ENCODE data around the gene CRYAA.
"Not testable (repeated sequence)": the region's sequence is repeated elsewhere in the genome, so short reads cannot be mapped to it uniquely, and the experiment has no call there.

Gene CRYAA

GRCh38 chr21:43173930-43174329 lies 5.1 kb downstream of the CRYAA start:
- H3K36me3 ChIP-seq (replicated peaks; ENCODE audit: low read depth, low read length); H3K27ac ChIP-seq (ENCODE audit: low read length); H3K27me3 ChIP-seq (ENCODE audit: low read depth, low read length); H3K79me2 ChIP-seq (ENCODE audit: low read length); H2AFZ ChIP-seq (ENCODE audit: low read depth, low read length); H3K9ac ChIP-seq (ENCODE audit: low read length); H4K20me1 ChIP-seq (ENCODE audit: insufficient read depth, low read length); H3K4me2 ChIP-seq (ENCODE audit: low read length); H3K9me3 ChIP-seq (ENCODE audit: insufficient read depth, low read length); H3K4me3 ChIP-seq (ENCODE audit: low read length); H3K4me1 ChIP-seq (ENCODE audit: low read length): not testable (repeated sequence)

GRCh38 chr21:43174998-43175397 lies 6.2 kb downstream of the CRYAA start:
- not testable (repeated sequence) for H3K9me3 ChIP-seq (ENCODE audit: insufficient read depth, low read length); H3K9ac ChIP-seq (ENCODE audit: low read length); H2AFZ ChIP-seq (ENCODE audit: low read depth, low read length); H4K20me1 ChIP-seq (ENCODE audit: insufficient read depth, low read length); H3K4me3 ChIP-seq (ENCODE audit: low read length); H3K36me3 ChIP-seq (replicated peaks; ENCODE audit: low read depth, low read length); H3K4me2 ChIP-seq (ENCODE audit: low read length); H3K27me3 ChIP-seq (ENCODE audit: low read depth, low read length); H3K4me1 ChIP-seq (ENCODE audit: low read length); H3K27ac ChIP-seq (ENCODE audit: low read length); H3K79me2 ChIP-seq (ENCODE audit: low read length)

GRCh38 chr21:43176621-43177020 lies 7.8 kb downstream of the CRYAA start:
- not testable (repeated sequence) for H3K4me2 ChIP-seq (ENCODE audit: low read length); H4K20me1 ChIP-seq (ENCODE audit: insufficient read depth, low read length); H2AFZ ChIP-seq (ENCODE audit: low read depth, low read length); H3K27ac ChIP-seq (ENCODE audit: low read length); H3K4me3 ChIP-seq (ENCODE audit: low read length); H3K4me1 ChIP-seq (ENCODE audit: low read length); H3K27me3 ChIP-seq (ENCODE audit: low read depth, low read length); H3K9me3 ChIP-seq (ENCODE audit: insufficient read depth, low read length); H3K36me3 ChIP-seq (replicated peaks; ENCODE audit: low read depth, low read length); H3K79me2 ChIP-seq (ENCODE audit: low read length); H3K9ac ChIP-seq (ENCODE audit: low read length)

GRCh38 chr21:43177043-43177906 lies 8.5 kb downstream of the CRYAA start:
- not testable (repeated sequence) for H3K9me3 ChIP-seq (ENCODE audit: insufficient read depth, low read length); H3K9ac ChIP-seq (ENCODE audit: low read length); H3K4me2 ChIP-seq (ENCODE audit: low read length); H3K4me3 ChIP-seq (ENCODE audit: low read length); H3K4me1 ChIP-seq (ENCODE audit: low read length); H3K79me2 ChIP-seq (ENCODE audit: low read length); H3K27ac ChIP-seq (ENCODE audit: low read length); H3K27me3 ChIP-seq (ENCODE audit: low read depth, low read length); H3K36me3 ChIP-seq (replicated peaks; ENCODE audit: low read depth, low read length); H4K20me1 ChIP-seq (ENCODE audit: insufficient read depth, low read length); H2AFZ ChIP-seq (ENCODE audit: low read depth, low read length)

GRCh38 chr21:43178175-43178826 lies 9.5 kb downstream of the CRYAA start:
- H3K4me1 ChIP-seq (ENCODE audit: low read length); H2AFZ ChIP-seq (ENCODE audit: low read depth, low read length); H3K79me2 ChIP-seq (ENCODE audit: low read length); H3K4me3 ChIP-seq (ENCODE audit: low read length); H3K36me3 ChIP-seq (replicated peaks; ENCODE audit: low read depth, low read length); H3K27ac ChIP-seq (ENCODE audit: low read length); H3K4me2 ChIP-seq (ENCODE audit: low read length); H3K9ac ChIP-seq (ENCODE audit: low read length); H3K27me3 ChIP-seq (ENCODE audit: low read depth, low read length); H4K20me1 ChIP-seq (ENCODE audit: insufficient read depth, low read length); H3K9me3 ChIP-seq (ENCODE audit: insufficient read depth, low read length): not testable (repeated sequence)

- H3K4me2 ChIP-seq (ENCODE audit: low read length); H3K9me3 ChIP-seq (ENCODE audit: insufficient read depth, low read length): not testable (repeated sequence)
Measured at GRCh38 chr21:43181033-43181432, 12.2 kb downstream of the CRYAA start.

GRCh38 chr21:43187268-43187667 lies 18.5 kb downstream of the CRYAA start:
- not testable (repeated sequence) for H3K9me3 ChIP-seq (ENCODE audit: insufficient read depth, low read length); H3K4me2 ChIP-seq (ENCODE audit: low read length); H4K20me1 ChIP-seq (ENCODE audit: insufficient read depth, low read length); H3K36me3 ChIP-seq (replicated peaks; ENCODE audit: low read depth, low read length); H3K9ac ChIP-seq (ENCODE audit: low read length); H3K4me3 ChIP-seq (ENCODE audit: low read length); H3K27me3 ChIP-seq (ENCODE audit: low read depth, low read length); H3K27ac ChIP-seq (ENCODE audit: low read length); H2AFZ ChIP-seq (ENCODE audit: low read depth, low read length); H3K79me2 ChIP-seq (ENCODE audit: low read length)
- H3K4me1 ChIP-seq (ENCODE audit: low read length): peaks cover 11% of the 10 kb centered on the region

More at GRCh38 chr21:43181033-43181432, 12.2 kb downstream of the CRYAA start:
- not testable (repeated sequence) for H3K27me3 ChIP-seq (ENCODE audit: low read depth, low read length); H3K27ac ChIP-seq (ENCODE audit: low read length); H3K79me2 ChIP-seq (ENCODE audit: low read length); H3K4me1 ChIP-seq (ENCODE audit: low read length); H3K36me3 ChIP-seq (replicated peaks; ENCODE audit: low read depth, low read length); H3K4me3 ChIP-seq (ENCODE audit: low read length); H2AFZ ChIP-seq (ENCODE audit: low read depth, low read length); H3K9ac ChIP-seq (ENCODE audit: low read length); H4K20me1 ChIP-seq (ENCODE audit: insufficient read depth, low read length)

All from OCI-LY3 (cell line).